ENCODE results near the gene MAPKBP1. TPM values are rescaled to one million over a fixed set of nuclear protein-coding genes. Genes with fewer than 3 reads are reported as not detected.
A peak's percentile ranks its signal among the peaks of the same experiment; 100 is the strongest.

MAPKBP1 gene
- total RNA-seq, 1 experiment from 2014 or later = 12.9 TPM

GRCh38 chr15:41804916-41805666 lies 30.8 kb downstream of the MAPKBP1 start:
- H3K27me3 ChIP-seq (replicated peaks) = no peaks in the 10 kb centered on the region
- peaks cover 23% of the 10 kb centered on the region for H3K4me1 ChIP-seq (replicated peaks)
- H3K9me3 ChIP-seq (replicated peaks) = no peaks in the 10 kb centered on the region
- no peak overlapping the region for H3K4me3 ChIP-seq
- peaks cover 2% of the 10 kb centered on the region; the same call in 1 of the 2 replicates for H3K36me3 ChIP-seq
- no peak overlapping the region for H3K27ac ChIP-seq
- no peak for DNase-seq (ENCODE audit: low read depth in 1 of 2, low spot score in 2 of 2)

- Histone ChIP-seq H3K4me3 (no peak overlapping the region), H3K36me3 (peaks cover 2% of the 10 kb centered on the region; the same call in 1 of the 2 replicates), H3K9me3 (replicated peaks) (no peaks in the 10 kb centered on the region), H3K27ac (no peak overlapping the region), H3K27me3 (replicated peaks) (no peaks in the 10 kb centered on the region), H3K4me1 (replicated peaks) (peaks cover 25% of the 10 kb centered on the region)
- DNase-seq (ENCODE audit: low read depth in 1 of 2, low spot score in 2 of 2) = no peak
These were observed 31.4 kb downstream of the MAPKBP1 start for GRCh38 chr15:41805711-41806110.

- H3K9me3 ChIP-seq (replicated peaks) = no peaks in the 10 kb centered on the region; the same call in 1 of the 2 replicates
- peaks cover 32% of the 10 kb centered on the region for H3K4me1 ChIP-seq (replicated peaks)
- H3K27ac ChIP-seq = no peak overlapping the region
- peaks cover 8% of the 10 kb centered on the region for H3K36me3 ChIP-seq
- no peak for DNase-seq (ENCODE audit: low read depth in 1 of 2, low spot score in 2 of 2)
- no peak overlapping the region for H3K4me3 ChIP-seq
- H3K27me3 ChIP-seq (replicated peaks) = no peaks in the 10 kb centered on the region
These were observed 32.3 kb downstream of the MAPKBP1 start for GRCh38 chr15:41806291-41807181.

GRCh38 chr15:41809121-41809520 lies 34.8 kb downstream of the MAPKBP1 start:
- Histone ChIP-seq H3K9me3 (replicated peaks) (no peaks in the 10 kb centered on the region; the same call in 1 of the 2 replicates), H3K4me3 (no peak overlapping the region)

GRCh38 chr15:41809526-41810220 lies 35.4 kb downstream of the MAPKBP1 start:
- H3K27me3 ChIP-seq (replicated peaks) = no peaks in the 10 kb centered on the region
- DNase-seq (ENCODE audit: low read depth in 1 of 2, low spot score in 2 of 2) = no peak
- peaks cover 28% of the 10 kb centered on the region for H3K36me3 ChIP-seq
- no peak overlapping the region for H3K4me3 ChIP-seq
- H3K27ac ChIP-seq = no peak overlapping the region
- H3K9me3 ChIP-seq (replicated peaks) = no peaks in the 10 kb centered on the region; the same call in 1 of the 2 replicates
- peaks cover 22% of the 10 kb centered on the region for H3K4me1 ChIP-seq (replicated peaks)

More at GRCh38 chr15:41809121-41809520, 34.8 kb downstream of the MAPKBP1 start:
- no peak for DNase-seq (ENCODE audit: low read depth in 1 of 2, low spot score in 2 of 2)
- H3K36me3 ChIP-seq = peaks cover 27% of the 10 kb centered on the region
- H3K27me3 ChIP-seq (replicated peaks) = no peaks in the 10 kb centered on the region
- 0 out of 2 replicates have a peak overlapping the region, but pooled peaks have one; percentile 11 for H3K27ac ChIP-seq
- H3K4me1 ChIP-seq (replicated peaks) = peaks cover 22% of the 10 kb centered on the region

- H3K36me3 ChIP-seq = peaks cover 35% of the 10 kb centered on the region
- no peaks in the 10 kb centered on the region; the same call in 1 of the 2 replicates for H3K9me3 ChIP-seq (replicated peaks)
- H3K27ac ChIP-seq = no peak overlapping the region
- H3K27me3 ChIP-seq (replicated peaks) = no peaks in the 10 kb centered on the region
- no peak overlapping the region for H3K4me3 ChIP-seq
- peak in 1 of 2 experiments; percentile 33 for DNase-seq (ENCODE audit: low read depth in 1 of 2, low spot score in 2 of 2)
- H3K4me1 ChIP-seq (replicated peaks) = peaks cover 22% of the 10 kb centered on the region
These were observed 36.6 kb downstream of the MAPKBP1 start for GRCh38 chr15:41810651-41811431.

- H3K36me3 ChIP-seq = peaks cover 40% of the 10 kb centered on the region
- H3K4me1 ChIP-seq (replicated peaks) = peaks cover 22% of the 10 kb centered on the region
- peak; percentile 77 to 85 for DNase-seq (ENCODE audit: low read depth in 1 of 2, low spot score in 2 of 2)
- no peak overlapping the region for H3K27ac ChIP-seq
- no peaks in the 10 kb centered on the region for H3K27me3 ChIP-seq (replicated peaks)
- H3K4me3 ChIP-seq = no peak overlapping the region
- no peaks in the 10 kb centered on the region; the same call in 1 of the 2 replicates for H3K9me3 ChIP-seq (replicated peaks)
These were observed 37.3 kb downstream of the MAPKBP1 start for GRCh38 chr15:41811432-41812195.

GRCh38 chr15:41812820-41813375 lies 38.6 kb downstream of the MAPKBP1 start:
- DNase-seq (ENCODE audit: low read depth in 1 of 2, low spot score in 2 of 2) = no peak
- no peaks in the 10 kb centered on the region; the same call in 1 of the 2 replicates for H3K9me3 ChIP-seq (replicated peaks)
- peaks cover 22% of the 10 kb centered on the region for H3K4me1 ChIP-seq (replicated peaks)
- H3K27ac ChIP-seq = no peak overlapping the region
- H3K4me3 ChIP-seq = no peak overlapping the region
- no peaks in the 10 kb centered on the region for H3K27me3 ChIP-seq (replicated peaks)
- peaks cover 51% of the 10 kb centered on the region for H3K36me3 ChIP-seq

- H3K27ac ChIP-seq = no peak overlapping the region
- DNase-seq (ENCODE audit: low read depth in 1 of 2, low spot score in 2 of 2) = no peak
- H3K36me3 ChIP-seq = peaks cover 56% of the 10 kb centered on the region
- peaks cover 22% of the 10 kb centered on the region for H3K4me1 ChIP-seq (replicated peaks)
- H3K27me3 ChIP-seq (replicated peaks) = no peaks in the 10 kb centered on the region
- H3K9me3 ChIP-seq (replicated peaks) = no peaks in the 10 kb centered on the region; the same call in 1 of the 2 replicates
- no peak overlapping the region for H3K4me3 ChIP-seq
These were observed 39.1 kb downstream of the MAPKBP1 start for GRCh38 chr15:41813426-41813825.

GRCh38 chr15:41814534-41814933 lies 40.2 kb downstream of the MAPKBP1 start:
- Histone ChIP-seq H3K4me1 (replicated peaks) (peaks cover 12% of the 10 kb centered on the region), H3K36me3 (peaks cover 64% of the 10 kb centered on the region), H3K4me3 (no peak overlapping the region), H3K9me3 (replicated peaks) (no peaks in the 10 kb centered on the region; the same call in 1 of the 2 replicates), H3K27ac (no peak overlapping the region), H3K27me3 (replicated peaks) (no peaks in the 10 kb centered on the region)
- no peak for DNase-seq (ENCODE audit: low read depth in 1 of 2, low spot score in 2 of 2)

GRCh38 chr15:41816788-41817187 lies 42.5 kb downstream of the MAPKBP1 start:
- no peak for DNase-seq (ENCODE audit: low read depth in 1 of 2, low spot score in 2 of 2)
- Histone ChIP-seq H3K36me3 (peaks cover 60% of the 10 kb centered on the region), H3K27ac (no peak overlapping the region), H3K4me3 (no peak overlapping the region), H3K27me3 (replicated peaks) (no peaks in the 10 kb centered on the region), H3K4me1 (replicated peaks) (no peaks in the 10 kb centered on the region), H3K9me3 (replicated peaks) (no peaks in the 10 kb centered on the region)

GRCh38 chr15:41817327-41817726 lies 43.0 kb downstream of the MAPKBP1 start:
- Histone ChIP-seq H3K9me3 (replicated peaks) (no peaks in the 10 kb centered on the region), H3K27ac (no peak overlapping the region), H3K36me3 (peaks cover 59% of the 10 kb centered on the region)

More at GRCh38 chr15:41817327-41817726, 43.0 kb downstream of the MAPKBP1 start:
- no peak for DNase-seq (ENCODE audit: low read depth in 1 of 2, low spot score in 2 of 2)
- H3K4me3 ChIP-seq = no peak overlapping the region
- H3K27me3 ChIP-seq (replicated peaks) = no peaks in the 10 kb centered on the region
- no peaks in the 10 kb centered on the region for H3K4me1 ChIP-seq (replicated peaks)

All from SJSA1 (cell line).